HepG2 (cell line): Measurements from ENCODE around the gene RASSF4. TPM values are rescaled to one million over a fixed set of nuclear protein-coding genes. Genes with fewer than 3 reads are reported as not detected.

Experiments
- AKAP8 ChIP-seq: sonication (generic); formaldehyde crosslinking; IDR thresholded peaks from 2 replicates; pipeline ENCODE4 v1.5.1; 2020; ENCODE audit warnings: mild to moderate bottlenecking, missing genetic modification reagents
- ERF ChIP-seq: IDR thresholded peaks from 2 replicates; pipeline ENCODE4 v1.6.1; 2018; ENCODE audit warnings: missing biosample characterization, missing genetic modification reagents
- FOXC1 ChIP-seq: sonication (generic); formaldehyde crosslinking; IDR thresholded peaks from 2 replicates; pipeline ENCODE4 v1.8.0; 2022; ENCODE audit warnings: mild to moderate bottlenecking, missing genetic modification reagents, borderline replicate concordance
- GLI4 ChIP-seq: sonication (generic); formaldehyde crosslinking; IDR thresholded peaks from 2 replicates; pipeline ENCODE4 v1.5.1; 2020; ENCODE audit warnings: missing genetic modification reagents, mild to moderate bottlenecking, moderate library complexity, borderline replicate concordance
- HHEX ChIP-seq: IDR thresholded peaks from 2 replicates; pipeline ENCODE4 v1.6.1; 2016; ENCODE audit warnings: control low read depth
- KLF9 ChIP-seq: IDR thresholded peaks from 2 replicates; pipeline ENCODE4 v1.6.1; 2016; ENCODE audit warnings: low read depth
- MTF2 ChIP-seq: sonication (generic); formaldehyde crosslinking; IDR thresholded peaks from 2 replicates; pipeline ENCODE4 v1.5.0; 2020; ENCODE audit warnings: missing genetic modification reagents, borderline replicate concordance
- POLR2AphosphoS5 ChIP-seq: IDR thresholded peaks from 2 replicates; pipeline ENCODE4 v1.6.1; 2012; ENCODE audit warnings: low read depth, low read length
- RAD51 ChIP-seq: fragments of 450-650 bp; IDR thresholded peaks from 2 replicates; pipeline ENCODE4 v1.6.1; 2016; ENCODE audit warnings: borderline replicate concordance
- RBM39 ChIP-seq: fragments of 200-400 bp; formaldehyde crosslinking; IDR thresholded peaks from one replicate; pipeline ENCODE4 v1.6.1; 2018; ENCODE audit warnings: antibody characterized with exemption, mild to moderate bottlenecking, low read depth, low read length; ENCODE audit not compliant: poor library complexity, severe bottlenecking
- SAFB2 ChIP-seq: sonication (generic); formaldehyde crosslinking; IDR thresholded peaks from 2 replicates; pipeline ENCODE4 v1.5.1; 2020; ENCODE audit warnings: missing genetic modification reagents, low read depth, mild to moderate bottlenecking, borderline replicate concordance
- SMAD1 ChIP-seq: sonication (generic); formaldehyde crosslinking; IDR thresholded peaks from 2 replicates; pipeline ENCODE4 v1.4.0; 2020; ENCODE audit warnings: missing genetic modification reagents, low read depth, mild to moderate bottlenecking, borderline replicate concordance
- SP4 ChIP-seq: sonication (generic); formaldehyde crosslinking; IDR thresholded peaks from 2 replicates; pipeline ENCODE4 v1.8.1; 2023; ENCODE audit warnings: mild to moderate bottlenecking, missing genetic modification reagents
- TAF1 ChIP-seq: sonication (generic); formaldehyde crosslinking; IDR thresholded peaks from 2 replicates; pipeline ENCODE4 v1.4.0; 2020; ENCODE audit warnings: missing genetic modification reagents
- YEATS2 ChIP-seq: sonication (generic); formaldehyde crosslinking; IDR thresholded peaks from 2 replicates; pipeline ENCODE4 v1.4.0; 2020; ENCODE audit warnings: missing genetic modification reagents, borderline replicate concordance
- ZBTB21 ChIP-seq: sonication (generic); formaldehyde crosslinking; IDR thresholded peaks from 2 replicates; pipeline ENCODE4 v1.4.0; 2020; ENCODE audit warnings: missing genetic modification reagents
- ZFP62 ChIP-seq: sonication (generic); formaldehyde crosslinking; IDR thresholded peaks from 2 replicates; pipeline ENCODE4 v1.4.0; 2020; ENCODE audit warnings: missing genetic modification reagents
- ZNF510 ChIP-seq: sonication (generic); formaldehyde crosslinking; IDR thresholded peaks from 2 replicates; pipeline ENCODE4 v1.4.0; 2020; ENCODE audit warnings: low read depth, mild to moderate bottlenecking, missing genetic modification reagents
- ZNF749 ChIP-seq: sonication (generic); formaldehyde crosslinking; IDR thresholded peaks from 2 replicates; pipeline ENCODE4 v1.8.0; 2022; ENCODE audit warnings: mild to moderate bottlenecking, missing genetic modification reagents, moderate library complexity, borderline replicate concordance
- ZNF816 ChIP-seq: sonication (generic); formaldehyde crosslinking; IDR thresholded peaks from 2 replicates; pipeline ENCODE4 v1.8.0; 2022; ENCODE audit warnings: missing genetic modification reagents, mild to moderate bottlenecking, borderline replicate concordance
- polyA plus RNA-seq, 8 experiments: library from polyadenylated mRNA; depleted of rRNA in 3 of 8; stranded (reverse) in 7 of 8; unstranded in 1 of 8; fragments of >200 nt; fragmentation: Illumina TruSeq in 4 of 8; extraction: Trizol in 4 of 8; gene quantifications; 2 replicates each; pipeline versions ENCODE4 v1.2.1 to v1.2.3, GENCODE V29; 2011 to 2016; ENCODE audit warnings: low read depth in 4 of 8, missing spikeins in 1 of 8, mixed read lengths in 1 of 8; ENCODE audit not compliant: insufficient read depth in 1 of 8
- total RNA-seq, 5 experiments: library from RNA; depleted of rRNA; stranded (reverse); fragments of >200 nt; fragmentation: Illumina TruSeq; extraction: Trizol; gene quantifications; 2 replicates each; pipeline ENCODE4 v1.2.3, GENCODE V29; 2016; ENCODE audit warnings: low read depth in 1 of 5
- TF ChIP-seq, protein P1 (sequence below): sonication (generic); formaldehyde crosslinking; IDR thresholded peaks from 2 replicates; pipeline ENCODE4 v1.8.0; 2022; ENCODE audit warnings: missing genetic modification reagents, low read depth, mild to moderate bottlenecking, borderline replicate concordance
- TF ChIP-seq, protein P2 (sequence below): sonication (generic); formaldehyde crosslinking; IDR thresholded peaks from 2 replicates; pipeline ENCODE4 v1.4.0; 2020; ENCODE audit warnings: mild to moderate bottlenecking, low read depth, missing genetic modification reagents
- TF ChIP-seq, protein P3 (sequence below): sonication (generic); formaldehyde crosslinking; IDR thresholded peaks from 2 replicates; pipeline ENCODE4 v1.4.0; 2020; ENCODE audit warnings: missing genetic modification reagents
- TF ChIP-seq, protein P4 (sequence below): sonication (generic); formaldehyde crosslinking; IDR thresholded peaks from 2 replicates; pipeline ENCODE4 v1.5.0; 2020; ENCODE audit warnings: missing genetic modification reagents
- TF ChIP-seq, protein P5 (sequence below): IDR thresholded peaks from 2 replicates; pipeline ENCODE4 v1.6.1; 2016

RASSF4 gene
- total and polyA plus RNA-seq, 2 of the 13 experiments (the other 11 are each of a cell fraction or from before 2014, with no cell fraction given), result 34.0 to 51.7 TPM

DNA sequence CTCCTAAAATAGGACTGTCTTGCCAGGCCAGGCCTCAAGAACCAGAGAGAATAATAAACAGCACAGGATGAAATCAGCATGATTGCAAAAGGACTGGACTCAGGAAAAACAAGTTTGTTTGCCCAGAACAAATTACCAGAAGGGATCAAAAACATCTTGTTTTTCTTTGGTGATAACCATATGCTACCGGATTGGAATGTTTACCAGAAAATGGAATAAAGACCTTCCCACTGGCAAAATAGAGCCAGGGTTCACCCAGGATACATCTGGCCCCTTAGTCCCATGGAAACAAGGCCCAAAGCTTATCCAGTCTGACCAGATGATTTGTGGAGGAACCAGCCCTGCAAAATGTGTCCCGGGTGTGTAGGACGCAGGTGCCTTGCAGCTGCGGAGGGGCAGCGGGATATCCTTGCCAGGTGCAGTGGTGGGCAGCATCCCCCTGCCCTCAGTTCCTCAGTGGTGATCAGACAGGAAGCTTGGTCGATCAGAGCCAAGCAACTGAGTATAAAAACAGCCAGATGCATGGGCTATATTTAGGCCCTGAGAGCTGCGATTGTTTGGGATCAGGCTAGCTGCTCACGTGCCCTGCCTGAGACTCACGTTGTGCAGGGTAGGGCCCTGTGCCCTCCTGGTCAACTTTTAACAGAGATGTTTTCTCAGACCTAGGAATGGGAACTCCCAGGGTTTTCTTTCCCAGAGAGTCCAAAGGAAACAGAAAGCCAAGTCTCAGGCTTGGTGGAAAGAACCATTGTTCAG, 36.5 kb downstream of the RASSF4 start (continued):
- TF ChIP-seq ZNF510 (CRISPR knock-in tag), result no peak
- no peak for TF ChIP-seq RAD51
- TF ChIP-seq GLI4 (CRISPR knock-in tag), result no peak
- no peak; the same call in 1 of the 2 replicates for TF ChIP-seq YEATS2 (CRISPR knock-in tag)
- TF ChIP-seq, protein P1, sequence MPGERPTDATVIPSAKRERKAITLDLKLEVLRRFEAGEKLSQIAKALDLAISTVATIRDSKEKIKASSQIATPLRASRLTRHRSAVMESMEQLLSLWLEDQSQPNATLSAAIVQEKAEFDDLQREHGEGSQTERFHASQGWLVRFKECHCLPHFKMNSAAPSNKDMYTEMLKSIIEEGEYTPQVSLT (CRISPR knock-in tag), result no peak
- TF ChIP-seq, protein P2, sequence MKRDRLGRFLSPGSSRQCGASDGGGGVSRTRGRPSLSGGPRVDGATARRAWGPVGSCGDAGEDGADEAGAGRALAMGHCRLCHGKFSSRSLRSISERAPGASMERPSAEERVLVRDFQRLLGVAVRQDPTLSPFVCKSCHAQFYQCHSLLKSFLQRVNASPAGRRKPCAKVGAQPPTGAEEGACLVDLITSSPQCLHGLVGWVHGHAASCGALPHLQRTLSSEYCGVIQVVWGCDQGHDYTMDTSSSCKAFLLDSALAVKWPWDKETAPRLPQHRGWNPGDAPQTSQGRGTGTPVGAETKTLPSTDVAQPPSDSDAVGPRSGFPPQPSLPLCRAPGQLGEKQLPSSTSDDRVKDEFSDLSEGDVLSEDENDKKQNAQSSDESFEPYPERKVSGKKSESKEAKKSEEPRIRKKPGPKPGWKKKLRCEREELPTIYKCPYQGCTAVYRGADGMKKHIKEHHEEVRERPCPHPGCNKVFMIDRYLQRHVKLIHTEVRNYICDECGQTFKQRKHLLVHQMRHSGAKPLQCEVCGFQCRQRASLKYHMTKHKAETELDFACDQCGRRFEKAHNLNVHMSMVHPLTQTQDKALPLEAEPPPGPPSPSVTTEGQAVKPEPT, result no peak
- TF ChIP-seq, protein P3, sequence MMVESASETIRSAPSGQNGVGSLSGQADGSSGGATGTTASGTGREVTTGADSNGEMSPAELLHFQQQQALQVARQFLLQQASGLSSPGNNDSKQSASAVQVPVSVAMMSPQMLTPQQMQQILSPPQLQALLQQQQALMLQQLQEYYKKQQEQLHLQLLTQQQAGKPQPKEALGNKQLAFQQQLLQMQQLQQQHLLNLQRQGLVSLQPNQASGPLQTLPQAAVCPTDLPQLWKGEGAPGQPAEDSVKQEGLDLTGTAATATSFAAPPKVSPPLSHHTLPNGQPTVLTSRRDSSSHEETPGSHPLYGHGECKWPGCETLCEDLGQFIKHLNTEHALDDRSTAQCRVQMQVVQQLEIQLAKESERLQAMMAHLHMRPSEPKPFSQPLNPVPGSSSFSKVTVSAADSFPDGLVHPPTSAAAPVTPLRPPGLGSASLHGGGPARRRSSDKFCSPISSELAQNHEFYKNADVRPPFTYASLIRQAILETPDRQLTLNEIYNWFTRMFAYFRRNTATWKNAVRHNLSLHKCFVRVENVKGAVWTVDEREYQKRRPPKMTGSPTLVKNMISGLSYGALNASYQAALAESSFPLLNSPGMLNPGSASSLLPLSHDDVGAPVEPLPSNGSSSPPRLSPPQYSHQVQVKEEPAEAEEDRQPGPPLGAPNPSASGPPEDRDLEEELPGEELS (CRISPR knock-in tag), result peak; percentile 99
- peak; percentile 53; the same call in 1 of the 2 replicates for TF ChIP-seq HHEX (CRISPR knock-in tag)
- TF ChIP-seq FOXC1 (CRISPR knock-in tag), result no peak; the same call in 1 of the 2 replicates
- no peak for TF ChIP-seq AKAP8 (CRISPR knock-in tag)
- TF ChIP-seq ERF (CRISPR knock-in tag), result peak; percentile 87
- peak; percentile 57 for TF ChIP-seq POLR2AphosphoS5
- peak; percentile 56 for TF ChIP-seq TAF1 (CRISPR knock-in tag)
- TF ChIP-seq ZNF749 (CRISPR knock-in tag), result peak; percentile 65; the same call in 1 of the 2 replicates
- TF ChIP-seq SMAD1 (CRISPR knock-in tag), result no peak
- TF ChIP-seq ZBTB21 (CRISPR knock-in tag), result no peak
- TF ChIP-seq KLF9 (CRISPR knock-in tag), result no peak
- TF ChIP-seq, protein P4, sequence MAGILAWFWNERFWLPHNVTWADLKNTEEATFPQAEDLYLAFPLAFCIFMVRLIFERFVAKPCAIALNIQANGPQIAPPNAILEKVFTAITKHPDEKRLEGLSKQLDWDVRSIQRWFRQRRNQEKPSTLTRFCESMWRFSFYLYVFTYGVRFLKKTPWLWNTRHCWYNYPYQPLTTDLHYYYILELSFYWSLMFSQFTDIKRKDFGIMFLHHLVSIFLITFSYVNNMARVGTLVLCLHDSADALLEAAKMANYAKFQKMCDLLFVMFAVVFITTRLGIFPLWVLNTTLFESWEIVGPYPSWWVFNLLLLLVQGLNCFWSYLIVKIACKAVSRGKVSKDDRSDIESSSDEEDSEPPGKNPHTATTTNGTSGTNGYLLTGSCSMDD, result no peak
- TF ChIP-seq SAFB2 (CRISPR knock-in tag), result no peak; the same call in 1 of the 2 replicates
- no peak; the same call in 1 of the 2 replicates for TF ChIP-seq ZNF816 (CRISPR knock-in tag)
- TF ChIP-seq ZFP62 (CRISPR knock-in tag), result no peak
- TF ChIP-seq, protein P5, sequence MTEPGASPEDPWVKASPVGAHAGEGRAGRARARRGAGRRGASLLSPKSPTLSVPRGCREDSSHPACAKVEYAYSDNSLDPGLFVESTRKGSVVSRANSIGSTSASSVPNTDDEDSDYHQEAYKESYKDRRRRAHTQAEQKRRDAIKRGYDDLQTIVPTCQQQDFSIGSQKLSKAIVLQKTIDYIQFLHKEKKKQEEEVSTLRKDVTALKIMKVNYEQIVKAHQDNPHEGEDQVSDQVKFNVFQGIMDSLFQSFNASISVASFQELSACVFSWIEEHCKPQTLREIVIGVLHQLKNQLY (CRISPR knock-in tag), result peak; percentile 67; the same call in 1 of the 2 replicates
- TF ChIP-seq RBM39, result peak; percentile 25
- no peak for TF ChIP-seq MTF2 (CRISPR knock-in tag)
- no peak for TF ChIP-seq SP4 (CRISPR knock-in tag)
